CD4-positive, alpha-beta T cell treated with Interleukin-15 for 1 hour (primary cell): ENCODE data around the gene GOLIM4.
A peak's percentile ranks its signal among the peaks of the same experiment; 100 is the strongest.

Source experiments
- DNase-seq: peaks from one replicate; pipeline ENCODE4 v3.0.0-alpha.2; 2020

Gene GOLIM4

GRCh38 chr3:168097381-168097780, 1.7 kb upstream of the GOLIM4 start:
- no peak for DNase-seq

- peak; percentile 17 for DNase-seq
Observed at GRCh38 chr3:168096210-168096652, 507 bp upstream of the GOLIM4 start.

GRCh38 chr3:168094877-168095610, 680 bp downstream of the GOLIM4 start:
- peak; percentile 49 for DNase-seq

DNA sequence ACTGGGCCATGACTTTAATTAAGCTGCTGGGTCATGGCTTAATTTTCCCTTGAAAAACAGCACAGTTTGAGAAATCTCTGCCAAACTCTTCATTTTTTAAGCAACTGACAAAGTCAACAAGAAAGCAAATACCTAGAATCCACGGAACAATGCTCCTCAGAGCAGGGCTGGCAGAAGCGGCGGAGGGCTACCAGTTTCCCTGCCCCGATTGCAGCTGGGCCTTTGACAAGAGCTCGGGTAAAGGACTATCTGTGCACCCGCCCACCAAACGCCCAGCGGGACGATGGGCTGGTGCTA, 1.2 kb downstream of the GOLIM4 start:
- DNase-seq, result no peak

DNA sequence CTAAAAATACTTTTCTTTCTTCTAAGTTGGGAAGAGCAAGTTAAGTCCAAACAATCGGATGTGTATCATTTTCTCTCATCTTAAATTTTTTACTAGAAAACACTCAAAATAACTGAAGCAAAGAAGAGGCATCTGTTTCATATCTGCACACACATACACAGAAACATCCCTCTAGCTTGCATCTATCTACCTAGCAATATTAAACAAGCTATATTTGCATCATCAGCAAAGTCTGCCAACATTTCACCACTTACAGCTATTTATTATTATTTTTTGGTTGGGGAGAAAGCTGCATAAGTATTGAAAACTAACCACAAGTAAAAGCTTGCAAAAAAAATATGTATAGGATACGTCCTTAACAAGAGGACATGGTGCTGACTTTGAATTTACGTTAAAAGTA, 1.9 kb downstream of the GOLIM4 start:
- DNase-seq, result no peak

DNA sequence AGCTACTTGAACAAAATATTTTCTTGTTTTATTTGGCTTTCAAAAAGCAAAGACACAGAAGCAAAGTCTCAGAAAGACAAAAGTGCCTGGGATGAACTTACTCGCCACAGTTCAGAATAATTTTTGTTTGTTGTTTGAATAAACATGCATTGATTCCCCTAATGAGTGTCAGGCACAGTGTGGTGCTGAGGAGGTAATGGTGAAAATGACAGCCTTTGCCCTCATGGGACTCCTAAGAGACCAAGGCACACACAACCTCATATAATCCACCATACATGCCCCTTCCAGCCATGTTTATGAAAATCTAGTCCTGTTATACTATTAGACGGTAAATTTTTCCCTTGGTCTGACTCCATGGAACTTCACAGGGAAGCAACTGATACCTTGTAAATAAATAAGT, 2.5 kb downstream of the GOLIM4 start:
- DNase-seq, result no peak

GRCh38 chr3:168091941-168092340, 3.8 kb downstream of the GOLIM4 start:
- DNase-seq, result no peak

GRCh38 chr3:168091302-168091858, 4.3 kb downstream of the GOLIM4 start:
- DNase-seq, result no peak

DNA sequence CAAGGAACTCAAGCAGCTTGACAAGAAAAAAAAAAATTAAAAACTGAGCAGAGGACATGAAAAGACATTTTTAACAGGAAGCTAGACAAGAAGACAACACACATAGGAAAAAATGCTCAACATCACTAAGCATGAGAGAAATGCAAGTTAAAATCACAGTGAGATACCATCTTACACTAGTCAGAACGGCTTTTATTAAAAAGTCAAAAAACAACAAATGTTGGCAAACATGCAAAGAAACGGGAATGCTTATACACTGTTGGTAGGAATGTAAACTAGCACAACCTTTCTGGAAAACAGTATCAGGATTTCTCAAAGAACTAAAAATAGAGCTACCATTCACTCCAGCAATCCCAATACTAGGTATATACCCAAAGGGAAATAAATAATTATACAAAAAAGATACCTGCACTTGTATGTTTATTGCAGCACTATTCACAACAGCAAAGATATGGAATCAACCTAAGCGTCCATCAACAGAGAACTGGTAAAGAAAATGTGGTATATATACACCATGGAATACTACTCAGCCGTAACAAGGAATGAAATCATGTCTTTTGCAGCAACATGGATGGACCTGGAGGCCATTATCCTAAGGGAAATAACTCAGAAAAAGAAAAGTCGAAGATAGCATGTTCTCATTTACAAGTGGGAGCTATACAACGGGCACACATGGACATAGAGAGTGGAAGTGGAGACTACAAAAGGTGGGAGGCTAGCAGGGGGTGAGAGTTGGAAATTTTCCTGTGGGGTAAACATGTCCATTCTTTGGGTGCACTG, 5.2 kb downstream of the GOLIM4 start:
- DNase-seq, result no peak

- DNase-seq, result no peak
Observed at GRCh38 chr3:168089179-168089771, 6.4 kb downstream of the GOLIM4 start.

- no peak for DNase-seq
Observed at GRCh38 chr3:168088106-168088720, 7.5 kb downstream of the GOLIM4 start.

DNA sequence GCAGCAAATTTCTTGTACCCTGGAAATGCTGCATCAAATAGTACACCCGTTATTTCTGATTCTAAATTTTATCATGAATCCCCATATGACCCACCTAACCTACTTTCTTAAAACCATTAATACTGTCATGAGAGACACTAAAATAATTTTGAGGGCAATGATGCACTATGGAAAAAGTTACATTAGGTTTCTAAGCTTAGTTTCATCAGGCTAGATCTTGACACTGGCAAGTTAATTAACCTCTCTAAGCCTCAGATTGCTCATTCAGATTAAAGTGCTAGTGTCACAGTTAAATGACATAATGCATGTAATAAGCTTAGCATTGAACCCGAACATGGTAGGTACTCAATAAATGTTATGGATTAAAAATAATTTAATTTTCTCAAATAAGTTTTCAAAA, 8.2 kb downstream of the GOLIM4 start:
- DNase-seq, result no peak

GRCh38 chr3:168086541-168087260, 9.0 kb downstream of the GOLIM4 start:
- no peak for DNase-seq

DNA sequence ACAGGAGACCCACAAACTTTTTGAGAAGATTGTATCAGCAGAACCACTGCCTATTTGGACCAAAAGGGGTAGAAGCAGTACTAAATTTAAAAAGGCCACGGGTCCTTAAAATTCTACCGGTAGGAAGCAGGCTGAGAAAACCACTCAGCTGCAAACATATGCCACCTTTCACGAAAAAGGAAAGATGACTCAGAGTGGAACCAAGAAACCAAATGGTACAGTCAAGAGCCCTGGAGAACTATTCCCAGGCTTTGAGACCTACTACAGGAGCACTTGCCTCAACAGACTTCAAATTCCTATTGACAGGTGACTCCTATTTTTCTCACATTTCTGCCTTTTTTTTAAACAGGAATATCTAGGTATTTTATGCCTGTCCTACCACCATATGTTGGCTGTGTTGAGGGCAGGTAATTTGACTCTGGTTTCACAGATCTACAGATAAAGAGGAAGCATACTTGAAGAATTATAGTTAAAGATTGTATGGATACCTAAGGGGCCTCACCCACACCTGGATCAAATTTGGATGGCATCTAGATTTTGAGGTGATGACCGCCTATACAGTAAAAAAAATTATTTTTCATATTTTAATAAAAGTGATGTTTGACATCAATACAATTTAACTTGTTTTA, 10.1 kb downstream of the GOLIM4 start:
- DNase-seq, result no peak

- DNase-seq, result no peak
Observed at GRCh38 chr3:168083906-168084305, 11.8 kb downstream of the GOLIM4 start.

DNA sequence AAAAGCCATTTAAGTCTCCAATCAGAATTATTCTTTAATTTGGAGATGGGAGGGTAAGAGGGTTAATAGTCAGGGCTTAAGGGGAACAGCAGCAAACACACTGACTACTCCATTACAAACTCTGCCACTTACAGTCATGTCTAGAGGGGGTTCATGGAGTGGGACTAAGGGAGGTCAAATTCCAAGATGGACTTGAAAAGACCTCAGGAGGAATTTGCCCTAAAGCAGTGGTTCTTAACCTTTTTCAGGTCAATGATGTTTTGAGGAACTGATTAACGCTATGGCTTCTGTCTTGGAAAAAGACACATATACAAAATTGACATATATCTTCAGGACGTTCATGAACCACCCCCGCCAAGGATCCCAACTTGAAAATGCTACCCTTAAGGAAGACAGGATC, 13.9 kb downstream of the GOLIM4 start:
- no peak for DNase-seq

DNA sequence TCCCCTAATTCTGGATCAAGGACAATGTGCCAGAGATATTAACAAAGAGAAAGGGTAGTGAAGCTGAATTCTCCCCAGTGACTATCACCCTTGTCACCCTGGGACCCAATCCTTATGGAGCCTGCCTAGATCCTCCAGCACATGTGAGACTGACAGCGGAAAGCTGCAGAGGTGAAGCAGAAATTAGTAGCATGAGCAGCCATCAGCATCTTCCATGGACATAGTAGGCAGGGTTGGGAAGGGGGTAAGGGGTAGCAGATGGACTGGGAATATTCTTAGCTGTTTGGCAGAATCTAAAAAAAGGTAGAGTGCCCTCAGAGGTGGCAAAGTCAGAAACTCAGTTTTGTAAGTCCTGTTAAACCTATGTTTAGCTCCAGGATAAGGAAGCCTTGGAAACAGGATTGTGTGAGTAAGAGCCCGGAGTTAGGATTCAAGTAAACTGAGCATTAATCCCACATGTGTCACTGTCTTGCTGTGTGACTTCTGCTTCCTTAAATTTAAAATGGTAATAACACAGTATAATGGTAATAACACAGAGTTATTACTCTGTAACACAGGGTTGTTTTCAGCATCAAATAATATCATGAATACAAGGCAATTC, 14.5 kb downstream of the GOLIM4 start:
- no peak for DNase-seq

- DNase-seq, result no peak
Observed at GRCh38 chr3:168080499-168081170, 15.1 kb downstream of the GOLIM4 start.

DNA sequence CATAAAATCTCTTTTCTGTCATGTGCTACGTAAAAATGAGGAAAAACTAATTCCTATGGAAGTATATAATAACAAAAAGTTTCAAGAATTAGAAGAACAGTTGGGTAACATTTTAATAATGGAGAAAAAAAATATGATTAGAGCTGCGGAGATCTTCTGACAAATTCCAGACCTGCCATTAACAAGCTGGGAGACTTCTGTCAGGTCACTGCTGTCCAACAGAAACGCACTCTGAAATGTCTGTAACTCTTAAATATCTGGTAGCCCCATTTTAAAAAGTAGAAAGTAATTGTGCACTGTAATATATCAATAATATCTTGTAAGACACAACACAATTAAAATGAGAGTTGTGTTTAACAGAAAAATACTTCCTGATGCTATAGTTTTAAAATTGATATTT, 15.7 kb downstream of the GOLIM4 start:
- DNase-seq, result no peak

GRCh38 chr3:168077091-168077490, 18.6 kb downstream of the GOLIM4 start:
- DNase-seq, result no peak
